Muscle layer of colon (tissue), 2 donors: ENCODE results near the gene FYCO1.

Source experiments
- H3K27ac ChIP-seq: one replicate; pipeline ENCODE4 v1.7.0; 2013; ENCODE audit warnings: low read depth, mild to moderate bottlenecking, low read length, moderate library complexity
- H3K27me3 ChIP-seq, 2 donors: one replicate each; pipeline ENCODE4 v1.7.0; 2013; ENCODE audit warnings: low read length in 2 of 2, mild to moderate bottlenecking in 2 of 2; ENCODE audit not compliant: insufficient read depth in 2 of 2, control insufficient read depth in 1 of 2
- H3K36me3 ChIP-seq: one replicate; pipeline ENCODE4 v1.7.0; 2013; ENCODE audit warnings: mild to moderate bottlenecking, low read length; ENCODE audit not compliant: insufficient read depth
- H3K4me1 ChIP-seq: one replicate; pipeline ENCODE4 v1.7.0; 2013; ENCODE audit warnings: mild to moderate bottlenecking, low read length; ENCODE audit not compliant: insufficient read depth
- H3K4me3 ChIP-seq, 2 donors: one replicate each; pipeline ENCODE4 v1.7.0; 2013; ENCODE audit warnings: low read length in 2 of 2, low read depth in 1 of 2, mild to moderate bottlenecking in 1 of 2, moderate library complexity in 1 of 2
- H3K9ac ChIP-seq: one replicate; pipeline ENCODE4 v1.7.0; 2013; ENCODE audit warnings: low read length
- H3K9me3 ChIP-seq: one replicate; pipeline ENCODE4 v1.7.0; 2013; ENCODE audit warnings: mild to moderate bottlenecking, low read length
- donor health status: abdominal sarcoma.
- donor health status: Adenocarcinoma of cecum.

FYCO1 gene

DNA sequence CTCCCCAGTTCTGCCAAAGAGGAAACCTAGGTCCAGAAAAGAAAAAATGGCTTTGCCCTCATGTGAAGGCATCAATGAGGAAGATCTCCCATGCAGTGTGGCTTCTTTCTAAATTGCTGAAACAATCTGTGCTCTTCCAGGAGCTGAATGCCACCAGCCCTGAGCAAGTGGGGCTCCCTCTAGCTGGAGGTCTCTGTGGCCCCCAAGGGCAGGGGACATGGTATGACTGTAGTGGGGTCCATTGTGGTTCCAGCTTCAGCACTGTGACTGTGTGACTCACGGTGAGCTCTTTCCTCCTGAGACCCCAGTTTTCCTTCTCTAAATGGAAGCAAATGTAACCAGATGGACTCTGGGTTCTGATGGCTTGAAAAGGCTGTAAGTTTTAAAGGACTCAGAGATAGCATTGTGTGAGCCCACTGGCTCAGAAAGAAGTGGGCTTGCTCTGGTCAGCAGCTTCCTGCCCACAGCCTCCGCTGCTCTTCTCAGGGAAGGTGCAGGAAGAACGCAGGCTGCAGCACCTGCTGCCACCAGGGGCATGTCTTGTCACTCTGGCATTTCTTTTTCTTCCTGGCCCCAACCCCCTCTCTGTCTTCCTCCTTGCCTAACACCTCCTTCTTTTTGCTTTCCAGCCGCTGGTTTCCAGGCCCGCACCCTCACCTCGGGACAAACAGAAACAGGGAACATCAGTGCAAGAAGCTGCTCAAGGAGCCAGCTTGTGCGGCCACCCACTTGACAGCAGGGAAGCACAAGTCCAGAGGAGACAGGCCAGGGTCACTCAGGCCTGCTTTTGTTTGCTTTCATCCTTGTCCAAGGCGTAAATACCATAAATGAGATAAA is 58.2 kb downstream of the FYCO1 start:
- no peak overlapping the region for H3K27ac ChIP-seq
- H3K27me3 ChIP-seq = no peaks in the 10 kb centered on the region
- peaks cover 48% of the 10 kb centered on the region for H3K36me3 ChIP-seq
- H3K4me3 ChIP-seq = no peak overlapping the region
- H3K4me1 ChIP-seq = peaks cover 12% of the 10 kb centered on the region
- H3K9ac ChIP-seq = no peak overlapping the region
- H3K9me3 ChIP-seq = no peaks in the 10 kb centered on the region

DNA sequence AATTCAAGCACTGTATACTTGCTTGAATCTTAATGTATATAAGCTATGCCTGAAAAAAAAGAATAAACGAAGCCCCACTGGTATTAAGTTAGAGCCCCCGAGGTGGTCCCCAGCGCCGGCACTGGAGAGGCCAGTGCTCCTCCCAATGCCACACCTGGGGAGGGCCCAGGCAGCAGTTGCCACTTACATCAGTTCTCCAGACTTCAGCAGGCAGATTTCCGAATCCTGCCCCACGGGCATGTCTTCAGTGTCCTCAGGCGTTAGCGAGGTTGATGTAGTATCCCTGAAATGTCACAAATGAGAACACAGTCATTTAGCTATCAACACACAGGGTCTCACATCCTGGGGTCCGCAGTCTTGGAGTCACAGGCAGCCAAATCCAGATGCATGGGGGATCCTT is 59.4 kb downstream of the FYCO1 start:
- no peak overlapping the region for H3K9ac ChIP-seq
- H3K27me3 ChIP-seq = no peaks in the 10 kb centered on the region
- H3K4me3 ChIP-seq = no peak overlapping the region
- H3K36me3 ChIP-seq = peaks cover 60% of the 10 kb centered on the region
- peaks cover 12% of the 10 kb centered on the region for H3K4me1 ChIP-seq
- H3K27ac ChIP-seq = no peak overlapping the region
- no peaks in the 10 kb centered on the region for H3K9me3 ChIP-seq

DNA sequence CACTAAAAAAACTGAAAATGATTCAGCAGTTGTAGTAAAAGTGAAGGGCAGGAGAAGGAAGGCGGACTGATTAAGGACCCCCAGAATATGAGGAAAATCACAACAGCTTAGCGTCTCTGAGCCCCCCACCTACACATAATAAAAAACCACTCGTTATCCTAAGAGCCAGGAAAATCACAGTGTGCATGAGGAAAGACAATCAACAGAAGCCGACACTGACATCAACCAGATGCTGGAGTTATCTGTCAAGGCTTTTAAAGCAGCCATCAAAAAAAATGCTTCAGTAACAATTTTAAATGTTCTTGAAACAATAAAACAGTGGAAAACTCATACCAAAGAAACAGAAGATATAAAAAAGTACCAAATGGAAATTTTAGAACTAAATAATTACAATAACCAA is 62.0 kb downstream of the FYCO1 start:
- Histone ChIP-seq H3K27me3 (no peaks in the 10 kb centered on the region), H3K4me3 (no peak overlapping the region), H3K9ac (no peak overlapping the region), H3K9me3 (no peaks in the 10 kb centered on the region), H3K27ac (no peak overlapping the region), H3K36me3 (peaks cover 87% of the 10 kb centered on the region), H3K4me1 (no peaks in the 10 kb centered on the region)

DNA sequence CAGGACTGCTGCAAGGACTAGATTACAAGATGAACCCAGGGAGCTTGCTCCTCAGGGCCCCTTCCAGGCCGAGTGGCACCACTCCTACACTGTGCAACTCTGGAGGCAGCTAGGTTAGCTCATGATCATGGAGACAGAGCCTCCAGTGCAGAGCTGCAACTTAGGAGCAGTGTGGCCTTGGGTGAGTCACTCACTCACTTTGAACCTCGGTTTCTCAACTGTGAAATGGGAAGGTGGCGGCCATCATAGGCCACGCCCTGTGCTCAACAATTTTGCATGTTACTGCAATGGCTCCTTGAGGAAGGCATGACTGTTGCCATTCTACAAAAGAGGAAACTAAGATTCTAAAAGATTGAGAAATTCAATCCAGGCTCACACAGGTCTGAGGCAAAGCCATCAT is 63.5 kb downstream of the FYCO1 start:
- Histone ChIP-seq H3K9ac (no peak overlapping the region), H3K27me3 (no peaks in the 10 kb centered on the region), H3K36me3 (peaks cover 90% of the 10 kb centered on the region), H3K4me3 (no peak overlapping the region), H3K27ac (no peak overlapping the region), H3K9me3 (no peaks in the 10 kb centered on the region), H3K4me1 (no peaks in the 10 kb centered on the region)

GRCh38 chr3:45931496-45931895 is 64.1 kb downstream of the FYCO1 start:
- no peaks in the 10 kb centered on the region for H3K27me3 ChIP-seq

GRCh38 chr3:45929042-45929679 is 66.5 kb downstream of the FYCO1 start:
- H3K4me1 ChIP-seq = no peaks in the 10 kb centered on the region
- no peaks in the 10 kb centered on the region for H3K9me3 ChIP-seq
- H3K9ac ChIP-seq = no peak overlapping the region
- H3K27me3 ChIP-seq = no peaks in the 10 kb centered on the region
- H3K36me3 ChIP-seq = peaks cover 73% of the 10 kb centered on the region
- no peak overlapping the region for H3K4me3 ChIP-seq
- H3K27ac ChIP-seq = no peak overlapping the region

More at GRCh38 chr3:45931496-45931895, 64.1 kb downstream of the FYCO1 start:
- Histone ChIP-seq H3K27ac (no peak overlapping the region), H3K9me3 (no peaks in the 10 kb centered on the region), H3K36me3 (peaks cover 85% of the 10 kb centered on the region), H3K4me1 (no peaks in the 10 kb centered on the region), H3K4me3 (no peak overlapping the region), H3K9ac (no peak overlapping the region)

- Histone ChIP-seq H3K4me1 (no peaks in the 10 kb centered on the region), H3K27ac (no peak overlapping the region), H3K9ac (no peak overlapping the region), H3K27me3 (no peaks in the 10 kb centered on the region), H3K9me3 (no peaks in the 10 kb centered on the region), H3K4me3 (no peak overlapping the region), H3K36me3 (peaks cover 82% of the 10 kb centered on the region)
Measured at GRCh38 chr3:45927881-45928280, 67.7 kb downstream of the FYCO1 start.

GRCh38 chr3:45923755-45924154 is 71.9 kb downstream of the FYCO1 start:
- Histone ChIP-seq H3K4me3 (no peak overlapping the region), H3K36me3 (peaks cover 80% of the 10 kb centered on the region), H3K9ac (no peak overlapping the region), H3K9me3 (no peaks in the 10 kb centered on the region), H3K27me3 (no peaks in the 10 kb centered on the region), H3K27ac (no peak overlapping the region), H3K4me1 (no peaks in the 10 kb centered on the region)

DNA sequence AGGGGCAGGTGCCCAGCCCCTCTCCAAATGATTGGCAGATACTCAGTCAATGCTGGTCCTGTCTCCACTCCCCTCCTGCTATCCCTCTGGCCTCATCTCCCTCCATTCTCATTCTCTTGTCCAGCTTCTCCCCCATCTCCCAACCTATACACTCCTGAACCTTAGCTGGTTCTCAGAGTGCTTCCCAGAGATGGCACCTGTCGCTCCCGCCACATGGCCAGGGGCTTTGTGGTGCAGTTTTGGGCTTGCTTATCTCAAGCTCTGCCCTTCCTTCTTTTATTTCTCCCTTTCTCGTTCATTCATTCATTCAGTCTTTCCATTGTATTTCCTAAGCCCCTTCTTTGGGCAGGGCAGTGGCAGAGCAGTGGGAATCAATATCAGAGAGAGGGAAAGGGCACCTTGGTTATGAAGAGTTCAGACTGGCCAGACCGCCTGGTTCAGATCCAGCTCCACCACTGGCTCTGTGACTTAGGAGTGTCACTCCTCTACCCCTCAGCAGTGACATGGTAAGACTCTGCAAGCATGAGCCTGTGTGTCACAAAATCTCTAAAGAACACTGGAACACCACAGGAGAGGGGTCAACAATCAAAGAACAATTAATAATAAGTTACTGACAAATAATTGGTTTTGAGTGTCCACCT is 72.6 kb downstream of the FYCO1 start:
- no peak overlapping the region for H3K9ac ChIP-seq
- no peak overlapping the region for H3K27ac ChIP-seq
- H3K9me3 ChIP-seq = no peaks in the 10 kb centered on the region
- no peaks in the 10 kb centered on the region for H3K27me3 ChIP-seq
- H3K4me1 ChIP-seq = no peaks in the 10 kb centered on the region
- H3K36me3 ChIP-seq = peaks cover 74% of the 10 kb centered on the region
- H3K4me3 ChIP-seq = no peak overlapping the region

DNA sequence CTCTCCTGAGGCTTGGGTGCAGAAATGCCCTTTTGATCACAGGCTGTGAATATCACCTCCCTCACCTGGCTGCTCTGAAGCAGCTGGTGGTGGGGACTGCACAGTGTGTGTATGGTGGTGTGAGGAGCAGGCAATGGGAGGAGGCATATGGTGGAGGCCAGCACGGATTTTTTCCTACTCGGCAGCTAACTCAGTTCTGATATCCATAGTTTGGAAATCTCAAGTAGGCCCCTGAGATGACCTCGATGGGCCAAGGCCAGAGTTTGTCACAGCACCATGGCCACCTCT is 73.6 kb downstream of the FYCO1 start:
- no peak overlapping the region for H3K27ac ChIP-seq
- no peaks in the 10 kb centered on the region for H3K27me3 ChIP-seq
- H3K36me3 ChIP-seq = peaks cover 70% of the 10 kb centered on the region
- H3K4me3 ChIP-seq = no peak overlapping the region
- H3K9me3 ChIP-seq = no peaks in the 10 kb centered on the region
- H3K9ac ChIP-seq = no peak overlapping the region
- no peaks in the 10 kb centered on the region for H3K4me1 ChIP-seq

DNA sequence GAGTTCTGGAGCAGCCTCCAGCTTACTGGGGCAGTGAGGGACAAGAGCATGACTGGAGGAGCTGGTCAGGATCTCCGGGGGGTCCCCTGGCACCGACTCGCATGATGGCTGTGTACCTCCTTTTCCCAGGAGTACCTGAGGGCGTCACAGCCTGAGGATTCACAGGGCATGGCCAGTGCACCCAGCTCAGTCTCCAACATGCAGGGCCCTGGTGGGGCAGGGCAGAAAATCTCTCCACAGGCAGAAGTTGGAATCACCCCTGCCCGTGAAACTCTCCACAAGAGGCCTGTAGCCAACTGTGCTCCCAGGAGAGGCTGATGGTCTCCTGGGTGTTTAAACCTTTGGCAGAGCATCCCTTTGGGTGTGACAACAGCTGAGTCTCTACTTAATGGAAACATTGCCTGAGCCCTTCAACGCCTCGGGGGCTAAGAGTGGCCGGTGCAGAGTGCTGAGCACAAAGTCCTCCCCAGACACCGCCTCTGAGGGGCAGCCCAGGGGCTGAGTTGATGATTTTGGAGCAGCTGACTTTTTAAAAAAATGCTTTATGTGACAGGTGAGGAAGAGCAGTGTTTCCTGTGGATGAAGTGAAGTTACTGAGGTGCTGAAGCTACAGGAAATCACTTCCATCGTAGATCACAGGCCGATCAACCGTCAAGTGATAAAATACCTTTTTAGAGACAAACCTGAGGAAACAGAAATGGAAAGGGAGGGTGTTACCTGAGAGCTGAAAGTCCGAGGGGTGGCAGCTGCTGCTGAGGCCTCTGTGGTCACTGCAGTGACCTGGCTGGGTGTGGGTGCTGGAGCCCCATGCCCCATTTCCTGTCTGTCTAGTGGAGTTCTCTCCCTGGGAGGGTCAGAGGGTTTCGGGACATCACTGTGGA is 74.2 kb downstream of the FYCO1 start:
- no peaks in the 10 kb centered on the region for H3K9me3 ChIP-seq
- no peak overlapping the region for H3K27ac ChIP-seq
- H3K36me3 ChIP-seq = peaks cover 70% of the 10 kb centered on the region
- H3K4me3 ChIP-seq = no peak overlapping the region
- H3K27me3 ChIP-seq = no peaks in the 10 kb centered on the region
- no peaks in the 10 kb centered on the region for H3K4me1 ChIP-seq
- H3K9ac ChIP-seq = no peak overlapping the region
